HG02678 (cell line): ENCODE data around the gene FNBP1.
"Not testable (repeated sequence)": the region's sequence is repeated elsewhere in the genome, so short reads cannot be mapped to it uniquely, and the experiment has no call there.

ENCODE experiments used
- ATAC-seq: cut with Tn5 transposase; IDR thresholded peaks from one replicate; pipeline ENCODE4 v1.9.1; 2021; ENCODE audit warnings: mild to moderate bottlenecking, moderate library complexity; ENCODE audit not compliant: unreplicated experiment

The FNBP1 gene

GRCh38 chr9:129962451-129962864 lies 80.5 kb downstream of the FNBP1 start:
- no peak for ATAC-seq

GRCh38 chr9:129958796-129959195 lies 84.2 kb downstream of the FNBP1 start:
- ATAC-seq: no peak

- ATAC-seq: no peak
These were observed 88.0 kb downstream of the FNBP1 start for GRCh38 chr9:129954868-129955550.

- no peak for ATAC-seq
These were observed 89.3 kb downstream of the FNBP1 start for GRCh38 chr9:129953736-129954135.

GRCh38 chr9:129952337-129952736 lies 90.7 kb downstream of the FNBP1 start:
- no peak for ATAC-seq

- no peak for ATAC-seq
These were observed 93.2 kb downstream of the FNBP1 start for GRCh38 chr9:129949821-129950220.

GRCh38 chr9:129948626-129949025 lies 94.4 kb downstream of the FNBP1 start:
- not testable (repeated sequence) for ATAC-seq

- no peak for ATAC-seq
These were observed 96.6 kb downstream of the FNBP1 start for GRCh38 chr9:129946246-129946995.

GRCh38 chr9:129945314-129945713 lies 97.7 kb downstream of the FNBP1 start:
- no peak for ATAC-seq

GRCh38 chr9:129944506-129945116 lies 98.4 kb downstream of the FNBP1 start:
- ATAC-seq: no peak

GRCh38 chr9:129939431-129939830 lies 103.6 kb downstream of the FNBP1 start:
- ATAC-seq: no peak

- no peak for ATAC-seq
These were observed 104.6 kb downstream of the FNBP1 start for GRCh38 chr9:129938291-129938979.

GRCh38 chr9:129937879-129938278 lies 105.1 kb downstream of the FNBP1 start:
- not testable (repeated sequence) for ATAC-seq

- no peak for ATAC-seq
These were observed 106.8 kb downstream of the FNBP1 start for GRCh38 chr9:129936222-129936621.

- no peak for ATAC-seq
These were observed 108.2 kb downstream of the FNBP1 start for GRCh38 chr9:129934780-129935179.

- ATAC-seq: no peak
These were observed 108.9 kb downstream of the FNBP1 start for GRCh38 chr9:129934041-129934591.

GRCh38 chr9:129933185-129934040 lies 109.6 kb downstream of the FNBP1 start:
- no peak for ATAC-seq

- ATAC-seq: no peak
These were observed 110.5 kb downstream of the FNBP1 start for GRCh38 chr9:129932303-129933151.

GRCh38 chr9:129930743-129931142 lies 112.2 kb downstream of the FNBP1 start:
- ATAC-seq: no peak
